Esophagus mucosa (tissue), 1 donor: ENCODE measurements around the gene MLKL. TPM values are rescaled to one million over a fixed set of nuclear protein-coding genes. Genes with fewer than 3 reads are reported as not detected.

ENCODE experiments used
- ATAC-seq: fragments of 200-7000 bp; cut with Tn5 transposase; one replicate; pipeline ENCODE4 v1.9.1; 2020
- total RNA-seq: library from RNA; stranded (reverse); gene quantifications from one replicate; pipeline ENCODE4 v1.2.4, GENCODE V29; 2023
- donor health status: DM: yes; HTN: yes; CAD: no.

The MLKL gene
- total RNA-seq, 1 donor from 2014 or later, result 12.4 TPM

GRCh38 chr16:74649839-74650504 lies 50.7 kb downstream of the MLKL start:
- no peak for ATAC-seq

- ATAC-seq, result no peak
These were observed 58.7 kb downstream of the MLKL start for GRCh38 chr16:74641969-74642368.

- ATAC-seq, result no peak
These were observed 62.8 kb downstream of the MLKL start for GRCh38 chr16:74637742-74638453.

- ATAC-seq, result no peak
These were observed 65.4 kb downstream of the MLKL start for GRCh38 chr16:74635303-74635702.

GRCh38 chr16:74633686-74634085 lies 67.0 kb downstream of the MLKL start:
- no peak for ATAC-seq

DNA sequence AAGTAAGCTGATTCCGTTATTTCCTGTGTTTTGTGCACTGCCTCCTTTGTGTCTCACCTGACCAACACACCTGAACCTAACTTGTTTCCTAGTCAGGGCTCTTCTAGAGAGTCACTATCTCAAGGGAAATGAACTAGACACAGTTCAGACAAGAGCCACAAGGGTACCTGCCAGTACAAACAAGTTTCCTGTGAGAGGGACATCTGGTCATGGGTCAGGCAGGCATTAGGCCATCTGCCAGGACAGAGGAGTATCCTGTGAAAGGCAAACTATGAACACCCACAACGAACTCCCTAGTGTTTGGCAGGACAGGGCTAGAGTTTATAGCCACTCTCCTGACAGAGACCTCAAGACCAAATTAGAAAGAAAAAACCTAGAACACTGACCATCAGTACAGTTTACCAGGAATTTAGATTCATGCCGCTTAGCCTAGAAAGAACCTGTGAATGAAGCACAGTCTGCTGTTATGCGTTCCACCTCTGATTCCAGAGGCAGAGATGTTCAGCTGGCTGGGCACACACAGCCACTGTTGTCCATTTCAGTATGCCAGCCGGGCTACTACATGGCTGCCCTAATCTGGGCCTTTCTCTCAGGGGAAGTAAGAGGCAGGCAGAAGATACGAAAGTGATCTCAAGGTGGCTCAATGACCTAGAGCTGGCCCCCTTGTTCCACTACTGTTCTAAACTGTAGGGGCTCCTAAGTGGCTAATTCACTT lies 73.0 kb downstream of the MLKL start:
- no peak for ATAC-seq

- ATAC-seq, result no peak
These were observed 73.8 kb downstream of the MLKL start for GRCh38 chr16:74626741-74627416.

DNA sequence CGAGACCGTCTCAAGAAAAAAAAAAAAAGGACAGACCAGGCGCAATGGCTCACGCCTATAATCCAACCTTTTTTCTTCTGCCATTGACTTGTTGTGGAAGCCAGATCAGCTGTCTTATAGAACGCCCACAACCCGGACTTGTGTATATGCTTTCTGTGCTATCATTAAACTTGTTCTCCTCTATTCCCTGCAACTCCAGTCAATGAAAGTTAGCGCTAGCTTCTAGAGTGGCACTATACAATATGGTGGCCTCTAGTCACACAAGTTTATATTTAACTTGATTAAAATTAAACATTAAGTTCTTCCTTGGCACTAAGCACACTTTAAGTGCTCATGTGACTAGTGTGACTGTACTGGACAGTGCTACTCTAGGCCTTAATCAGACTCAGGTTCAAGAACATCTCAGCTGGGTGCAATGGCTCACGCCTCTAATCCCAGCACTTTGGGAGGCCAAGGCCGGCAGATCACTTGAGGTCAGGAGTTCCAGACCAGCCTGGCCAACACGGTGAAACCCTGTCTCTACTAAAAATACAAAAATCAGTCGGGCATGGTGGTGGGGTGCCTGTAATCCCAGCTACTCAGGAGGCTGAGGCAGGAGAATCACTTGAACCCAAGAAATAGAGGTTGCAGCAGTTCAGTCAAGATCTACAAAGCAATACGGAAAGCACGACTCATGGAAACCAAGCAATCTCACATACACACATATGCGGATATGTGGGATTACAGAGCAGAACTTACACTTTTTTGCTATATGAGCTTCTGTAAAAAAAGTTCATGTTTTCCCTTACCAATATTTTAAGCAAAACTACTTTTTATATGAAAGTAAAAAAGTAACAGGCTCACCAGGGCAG lies 74.9 kb downstream of the MLKL start:
- ATAC-seq, result no peak

DNA sequence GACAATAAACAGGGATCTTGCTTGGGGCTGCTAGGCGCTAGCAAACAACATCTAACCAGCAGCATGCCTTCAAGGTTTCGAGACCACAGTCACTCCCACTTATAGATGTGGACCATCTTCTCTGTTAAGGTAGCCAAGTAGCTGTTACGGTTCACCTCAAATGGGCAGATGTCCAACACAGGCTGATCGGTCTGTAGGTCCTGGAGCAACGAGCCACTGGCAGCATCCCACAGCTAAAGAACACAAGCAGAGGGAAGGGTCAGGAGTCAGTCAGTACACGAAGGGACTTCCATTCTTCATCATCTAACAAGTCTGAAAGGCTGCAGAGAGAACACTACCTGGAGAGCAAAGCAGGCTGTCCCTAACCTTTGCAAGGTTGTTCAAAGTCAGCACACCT lies 76.8 kb downstream of the MLKL start:
- no peak for ATAC-seq

GRCh38 chr16:74623214-74623838 lies 77.3 kb downstream of the MLKL start:
- peak; percentile 66 for ATAC-seq

DNA sequence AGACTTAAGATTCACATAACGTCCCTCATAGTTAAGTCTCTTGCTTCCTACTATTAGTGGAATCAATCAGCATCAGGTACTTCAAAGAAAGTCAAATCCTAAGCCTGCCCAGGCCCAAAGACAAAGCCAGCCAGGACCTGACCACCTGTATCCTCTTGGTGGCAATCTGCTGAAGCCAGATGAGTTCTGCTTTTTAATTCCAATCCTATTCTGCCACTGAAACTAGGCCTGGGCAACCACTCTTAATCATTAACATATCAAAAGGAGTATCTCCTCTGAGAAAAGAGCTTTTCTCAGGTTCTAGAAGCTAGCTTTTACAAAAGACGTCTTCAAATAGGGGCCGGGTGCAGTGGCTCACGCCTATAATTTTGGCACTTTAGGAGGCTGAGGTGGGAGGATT lies 78.7 kb downstream of the MLKL start:
- ATAC-seq, result no peak

Other genes starting within 250 kb of the MLKL start
- 54.6 TPM for gene GLG1, start 93.7 kb downstream of the MLKL start, total RNA-seq
- gene RFWD3, start 34.0 kb downstream of the MLKL start, total RNA-seq, result 23.9 TPM
- 1.3 TPM for gene FA2H, start 74.0 kb upstream of the MLKL start, total RNA-seq